ENCODE measurements around the gene SLC24A3.

The SLC24A3 gene

DNA sequence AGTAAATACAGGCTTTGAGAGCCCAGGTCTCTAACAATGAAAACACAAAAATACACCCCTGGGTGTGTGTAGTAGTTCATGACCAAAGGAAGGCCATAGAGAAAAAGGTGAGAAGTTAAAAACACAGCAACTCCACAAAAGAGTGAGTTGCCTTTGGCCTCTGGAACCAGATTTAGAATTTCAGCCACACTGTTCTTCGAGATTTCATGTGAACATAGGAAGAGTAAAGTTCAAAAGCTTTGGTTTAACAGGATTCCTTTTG lies 502.1 kb downstream of the SLC24A3 start:
- DNase-seq (ENCODE audit: low read depth), result no peak

DNA sequence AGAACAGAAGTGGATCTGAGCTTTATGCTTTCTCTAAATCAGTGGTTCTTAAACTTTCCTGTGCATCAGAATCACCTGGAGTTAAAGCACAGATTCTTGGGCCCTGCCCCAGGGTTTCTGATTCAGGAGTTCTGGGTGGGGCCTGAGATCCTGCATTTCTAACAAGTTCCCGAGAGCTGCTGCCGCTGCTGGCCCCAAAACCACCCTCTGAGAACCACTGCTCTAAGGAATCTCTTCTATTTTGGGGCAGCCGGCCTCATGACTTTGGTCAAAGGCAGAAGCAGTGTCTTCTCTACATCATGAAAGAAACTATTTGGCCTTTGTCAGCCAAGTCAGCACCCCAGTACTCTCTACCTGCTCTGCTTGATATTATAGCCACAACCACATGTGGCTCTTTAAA lies 503.5 kb downstream of the SLC24A3 start:
- no peak for DNase-seq (ENCODE audit: low read depth)

DNA sequence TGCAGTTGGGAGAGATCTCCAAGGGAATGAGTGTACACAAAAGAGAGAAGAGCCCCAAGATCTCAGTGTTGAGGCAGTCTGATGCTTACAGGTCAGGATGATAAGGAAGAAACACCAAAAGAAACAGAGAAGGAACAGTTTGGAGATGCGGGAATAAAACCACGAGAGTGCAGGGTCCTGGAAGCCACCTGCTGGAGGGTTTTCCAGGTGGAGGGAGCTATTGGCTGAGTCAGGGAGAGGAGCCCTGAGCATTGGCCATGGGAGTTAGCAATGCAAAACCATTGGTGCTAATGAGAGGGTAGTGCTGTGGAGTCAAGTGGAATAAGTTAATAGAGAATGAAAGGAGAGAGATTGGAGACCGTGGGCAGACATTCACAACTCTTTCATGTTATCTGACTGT lies 506.4 kb downstream of the SLC24A3 start:
- DNase-seq (ENCODE audit: low read depth), result no peak

DNA sequence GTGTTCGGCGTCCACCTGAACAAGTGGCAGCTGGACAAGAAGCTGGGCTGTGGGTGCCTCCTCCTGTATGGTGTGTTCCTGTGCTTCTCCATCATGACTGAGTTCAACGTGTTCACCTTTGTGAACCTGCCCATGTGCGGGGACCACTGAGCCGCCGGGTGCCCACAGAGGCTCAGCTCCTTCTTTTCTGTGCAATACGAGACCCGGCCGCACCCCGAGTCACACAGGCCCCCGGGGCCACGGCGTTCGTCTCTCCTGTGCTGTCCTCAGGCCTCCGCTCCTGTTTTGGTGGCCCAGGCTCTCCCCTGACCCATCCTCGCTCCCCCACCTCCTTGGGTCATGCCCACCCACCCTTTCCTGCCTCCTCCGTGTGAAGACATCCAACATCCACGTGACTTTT lies 508.5 kb downstream of the SLC24A3 start:
- no peak for DNase-seq (ENCODE audit: low read depth)

DNA sequence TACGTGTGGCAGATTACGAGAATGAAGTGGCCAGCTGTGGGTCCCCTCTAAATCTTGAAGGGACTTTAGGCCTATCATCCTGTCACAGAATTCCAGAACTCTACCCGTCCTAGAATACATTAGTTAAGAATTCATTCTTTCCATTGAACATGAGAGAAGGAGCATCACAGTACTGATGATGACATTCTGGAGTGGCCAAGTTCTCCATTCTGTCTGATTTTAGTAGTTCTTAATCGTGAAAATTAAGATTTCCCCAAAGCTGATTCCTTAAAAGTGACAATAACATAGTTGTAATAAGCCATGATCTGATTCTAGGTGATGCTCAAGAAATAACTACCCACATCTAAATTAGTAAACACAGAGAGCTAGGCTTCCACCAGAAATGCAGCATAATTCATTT lies 510.6 kb downstream of the SLC24A3 start:
- DNase-seq (ENCODE audit: low read depth), result no peak

DNA sequence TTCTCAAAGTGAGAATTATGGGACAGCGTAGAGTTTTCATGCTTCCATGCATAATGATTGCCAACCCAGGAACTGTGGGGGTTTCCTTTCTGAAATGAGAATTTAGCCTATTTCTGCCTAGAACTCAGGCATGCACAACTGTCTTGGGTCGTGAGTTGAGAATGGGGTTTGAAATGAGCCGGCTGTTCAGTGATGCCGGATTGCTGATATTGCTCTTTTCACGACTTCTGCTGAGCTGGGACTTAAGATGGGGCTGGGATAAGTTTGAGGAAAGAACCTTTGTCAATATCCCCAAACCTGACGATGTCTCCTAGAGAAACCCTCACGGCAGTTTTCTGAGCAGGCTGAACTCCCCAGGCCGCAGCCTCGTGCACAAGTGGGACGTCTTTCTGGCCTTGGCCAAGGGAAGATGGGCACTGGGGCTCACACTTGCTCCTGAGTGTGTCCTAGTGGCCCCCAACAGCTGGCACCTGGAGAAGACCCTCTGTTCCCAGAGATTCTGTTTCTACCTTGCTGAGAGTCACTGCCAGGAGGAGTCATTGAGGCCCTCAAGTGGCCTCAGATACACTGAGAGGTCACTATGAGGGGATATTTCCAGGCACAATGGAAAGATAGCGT lies 511.5 kb downstream of the SLC24A3 start:
- no peak for DNase-seq (ENCODE audit: low read depth)

DNA sequence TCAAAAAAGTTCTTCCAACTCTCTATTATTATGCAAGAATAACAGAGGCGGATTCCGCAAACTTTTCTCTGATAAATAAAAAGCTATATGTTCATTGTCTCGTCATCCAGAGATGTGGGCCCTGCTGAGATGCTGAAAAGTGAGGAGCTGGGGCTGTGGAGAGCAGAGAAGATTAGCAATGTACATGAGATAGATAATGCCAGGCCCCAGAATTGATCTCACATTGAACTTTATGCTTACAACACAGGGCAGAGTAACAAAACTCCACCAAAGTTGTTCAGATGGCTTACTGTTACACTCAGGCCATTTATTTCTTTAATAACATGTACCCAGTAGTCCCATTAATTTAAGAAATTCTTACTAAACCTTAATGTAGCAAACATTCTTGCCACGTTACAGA lies 512.9 kb downstream of the SLC24A3 start:
- no peak for DNase-seq (ENCODE audit: low read depth)

DNA sequence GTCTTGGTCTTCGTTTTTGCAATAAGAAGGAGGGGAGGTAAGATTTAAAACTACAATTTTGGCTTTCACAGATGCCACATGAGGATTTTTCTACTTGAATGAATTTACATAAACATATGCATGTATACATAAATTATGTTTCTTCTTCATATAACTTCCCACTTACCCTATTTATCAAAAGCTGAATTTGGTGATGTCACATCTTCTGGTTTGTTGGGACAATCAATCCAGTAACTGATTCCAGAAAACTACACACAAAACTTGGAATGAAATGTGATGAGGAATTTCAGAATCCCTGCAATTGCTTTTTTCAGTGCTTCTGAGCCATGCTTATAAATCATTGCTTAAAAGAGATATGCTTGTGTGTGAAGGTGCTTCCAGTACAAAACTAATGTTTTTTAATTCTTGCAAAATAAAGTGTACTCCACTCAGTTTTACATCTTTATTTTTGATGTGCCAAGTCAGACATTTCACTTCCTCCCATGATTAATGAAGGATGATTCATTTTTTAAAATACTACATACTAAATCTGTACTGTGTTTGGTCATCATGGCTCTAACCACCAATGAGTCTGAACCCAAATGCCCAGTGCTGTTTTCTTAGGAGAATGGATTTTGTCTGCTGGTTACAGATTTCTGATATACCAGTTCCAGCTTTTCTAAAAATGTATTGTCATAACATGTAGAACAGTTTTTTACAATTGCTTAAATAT lies 513.5 kb downstream of the SLC24A3 start:
- no peak for DNase-seq (ENCODE audit: low read depth)

DNA sequence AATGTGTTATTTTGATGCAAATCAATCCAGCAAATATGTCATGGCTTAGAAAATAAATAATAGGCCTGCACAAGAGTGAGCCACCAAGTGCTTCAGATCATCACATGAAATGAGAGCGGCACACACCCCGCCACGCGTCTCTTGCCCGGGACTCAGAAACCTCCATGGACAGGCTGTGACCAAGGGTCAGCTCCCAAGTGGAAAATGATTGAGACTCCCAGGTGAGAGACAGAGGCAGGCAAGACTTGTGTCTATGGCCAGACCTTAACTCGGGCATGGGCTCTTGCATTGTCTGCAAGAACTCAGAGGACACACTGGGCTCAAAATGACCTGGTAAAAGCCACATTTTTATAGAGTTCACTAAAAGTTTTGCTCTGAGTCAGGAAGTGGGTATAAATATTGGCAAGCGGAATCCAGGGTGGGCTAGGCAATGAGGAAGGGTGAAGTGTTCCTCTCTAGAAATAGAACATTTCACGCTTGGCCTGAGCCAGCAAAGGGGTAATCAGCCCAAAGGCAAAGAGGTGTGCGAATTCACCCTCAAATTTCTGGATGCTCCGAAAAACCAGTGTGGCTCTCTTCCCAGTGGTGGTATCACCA lies 514.9 kb downstream of the SLC24A3 start:
- no peak for DNase-seq (ENCODE audit: low read depth)

DNA sequence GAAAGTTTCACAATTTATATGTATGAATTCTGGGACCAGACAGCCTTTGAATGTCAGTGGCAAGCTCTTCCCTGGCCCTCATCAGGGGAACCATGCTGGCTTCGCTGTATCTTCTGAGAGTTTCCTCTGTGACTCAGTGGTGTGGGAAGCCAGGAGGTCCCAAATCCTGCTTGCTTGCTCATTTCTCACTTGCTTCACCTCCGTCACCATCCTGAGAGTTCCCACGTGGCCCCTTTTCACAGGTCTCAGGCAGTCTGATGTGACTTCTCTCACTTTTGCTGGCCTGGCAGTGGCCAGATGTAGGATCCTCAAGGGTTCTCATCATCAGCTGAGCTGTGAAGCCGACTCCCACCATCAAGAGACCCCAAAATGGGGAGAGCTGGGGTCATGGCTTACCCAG lies 517.2 kb downstream of the SLC24A3 start:
- no peak for DNase-seq (ENCODE audit: low read depth)

DNA sequence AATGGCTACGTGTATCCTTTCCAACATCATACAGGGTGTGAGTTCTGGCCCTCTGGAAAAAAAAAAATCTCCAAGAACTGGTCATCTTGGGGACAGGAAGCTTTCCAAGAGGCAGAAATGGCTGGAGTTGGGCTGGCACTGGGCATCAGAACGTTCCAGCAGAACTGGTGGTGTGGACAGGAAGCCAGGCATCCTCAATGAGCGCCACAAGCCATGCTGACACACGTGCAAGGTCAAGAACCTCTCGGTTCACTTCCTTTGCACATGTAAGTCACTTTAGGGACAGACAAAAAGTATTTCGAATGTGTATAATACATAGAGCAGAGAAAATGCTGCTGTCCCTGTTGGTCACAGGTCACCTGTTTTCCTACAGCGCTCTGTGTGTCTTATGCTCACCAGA lies 518.3 kb downstream of the SLC24A3 start:
- DNase-seq (ENCODE audit: low read depth), result no peak

DNA sequence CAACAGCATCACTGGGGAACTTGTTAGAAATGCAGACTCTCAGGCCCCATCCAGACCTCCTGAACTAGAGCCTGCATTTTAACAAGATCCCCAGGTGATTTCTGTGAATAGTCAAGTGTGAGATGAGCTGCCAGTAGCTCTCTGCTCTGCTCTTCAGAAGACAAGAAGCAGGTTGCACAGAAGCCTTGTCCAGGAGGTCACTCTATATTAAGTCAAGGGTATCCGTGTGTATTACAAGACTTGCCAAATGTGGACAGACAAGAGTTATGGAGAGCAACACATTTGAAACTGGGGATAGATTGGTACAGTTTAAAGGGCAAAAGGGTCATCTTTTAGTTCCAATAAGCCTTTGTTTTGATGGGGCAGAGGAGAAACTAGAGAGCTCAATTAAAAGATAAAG lies 522.4 kb downstream of the SLC24A3 start:
- DNase-seq (ENCODE audit: low read depth), result no peak

DNA sequence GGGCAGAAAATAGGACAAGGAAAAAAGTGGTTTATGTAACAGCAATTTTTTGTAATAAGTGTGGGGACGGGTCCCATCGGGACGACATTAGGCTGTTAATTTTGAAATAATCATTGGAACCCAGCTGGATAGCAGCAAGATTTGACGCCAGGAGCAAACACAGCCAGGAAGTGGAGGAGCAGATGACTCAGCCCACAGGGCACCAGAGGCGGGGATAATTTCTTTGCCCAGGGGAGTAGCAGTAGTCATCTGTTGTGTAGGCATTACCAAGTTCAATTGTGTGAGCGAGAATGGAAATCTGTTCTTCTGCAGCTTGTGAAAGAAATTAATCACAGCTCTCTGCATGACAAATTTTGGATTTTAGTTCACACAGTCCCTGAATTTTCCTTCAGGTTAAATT lies 523.0 kb downstream of the SLC24A3 start:
- no peak for DNase-seq (ENCODE audit: low read depth)

DNA sequence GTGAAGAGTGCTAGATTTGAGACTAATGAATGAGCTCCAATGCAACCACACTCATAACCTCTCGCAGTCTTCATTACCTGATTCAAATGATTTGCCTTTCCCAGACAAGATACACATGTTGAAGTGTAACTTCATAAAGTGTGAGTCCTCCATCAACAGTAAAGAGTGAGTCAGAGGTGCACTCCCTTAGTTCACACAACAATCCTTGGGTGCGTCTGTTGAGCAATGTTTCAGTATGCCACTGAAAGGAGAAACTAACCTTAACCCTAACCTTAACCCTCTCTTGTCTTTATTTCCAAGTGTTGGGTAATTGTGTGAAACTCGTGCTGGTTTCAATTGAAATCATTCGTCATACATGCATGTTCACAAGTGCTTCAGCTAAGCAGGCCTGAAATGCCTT lies 524.6 kb downstream of the SLC24A3 start:
- DNase-seq (ENCODE audit: low read depth), result no peak

DNA sequence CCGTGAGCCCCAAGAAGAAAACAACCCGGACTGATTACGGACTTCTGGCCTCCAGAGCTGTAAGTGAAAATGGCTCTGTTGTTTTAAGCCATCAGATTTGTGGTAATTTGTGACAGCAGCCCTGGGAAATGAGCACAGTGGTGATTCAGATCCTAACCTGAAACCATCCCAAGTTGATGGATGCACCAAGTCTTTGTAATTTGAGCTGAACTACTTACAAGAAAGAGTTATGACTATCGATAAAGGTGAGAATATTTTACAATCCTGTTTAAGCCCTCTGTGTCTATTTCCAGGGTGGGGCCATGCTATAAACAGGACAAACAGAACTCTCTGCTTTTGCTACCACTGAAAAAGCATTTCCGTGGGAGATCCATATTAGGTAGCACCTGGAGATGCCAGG lies 526.5 kb downstream of the SLC24A3 start:
- no peak for DNase-seq (ENCODE audit: low read depth)

DNA sequence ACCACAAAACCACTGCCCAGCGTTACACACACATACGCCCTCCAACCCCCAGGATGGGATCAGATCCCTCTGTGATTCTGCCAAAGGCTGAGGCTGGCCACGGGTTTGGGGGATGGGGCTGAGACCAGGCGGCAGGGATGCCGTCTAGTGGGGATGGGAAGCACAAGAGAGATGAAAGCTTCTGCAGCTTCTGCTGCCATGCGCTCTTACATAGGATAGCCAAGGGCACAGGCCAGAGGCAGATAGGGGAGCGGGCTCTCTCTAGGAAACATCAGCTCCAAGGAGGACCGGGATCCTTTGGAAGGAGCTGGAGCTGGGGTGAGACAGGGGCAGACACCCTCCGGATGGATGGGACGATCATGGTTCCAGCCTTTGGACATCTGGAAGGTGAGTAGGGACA lies 526.9 kb downstream of the SLC24A3 start:
- no peak for DNase-seq (ENCODE audit: low read depth)

DNA sequence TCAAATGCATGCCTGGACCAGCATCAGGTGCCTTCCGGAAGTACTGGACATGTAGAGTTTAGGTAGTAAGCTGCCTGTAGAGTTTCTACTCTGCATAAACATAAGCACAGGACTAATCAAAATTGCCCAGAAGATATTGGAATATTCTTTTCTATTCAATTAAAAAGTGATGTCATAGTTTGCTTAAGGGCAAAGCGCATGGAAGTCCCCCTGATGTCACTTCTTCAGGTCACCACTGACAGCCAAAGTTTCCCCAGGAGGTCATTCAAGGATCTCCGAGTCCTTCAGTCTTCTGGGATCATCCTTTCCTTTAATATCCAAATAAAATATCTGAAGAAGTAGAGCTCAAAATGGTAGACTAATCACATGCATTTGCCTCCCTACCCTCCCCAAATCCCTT lies 528.1 kb downstream of the SLC24A3 start:
- DNase-seq (ENCODE audit: low read depth), result no peak

DNA sequence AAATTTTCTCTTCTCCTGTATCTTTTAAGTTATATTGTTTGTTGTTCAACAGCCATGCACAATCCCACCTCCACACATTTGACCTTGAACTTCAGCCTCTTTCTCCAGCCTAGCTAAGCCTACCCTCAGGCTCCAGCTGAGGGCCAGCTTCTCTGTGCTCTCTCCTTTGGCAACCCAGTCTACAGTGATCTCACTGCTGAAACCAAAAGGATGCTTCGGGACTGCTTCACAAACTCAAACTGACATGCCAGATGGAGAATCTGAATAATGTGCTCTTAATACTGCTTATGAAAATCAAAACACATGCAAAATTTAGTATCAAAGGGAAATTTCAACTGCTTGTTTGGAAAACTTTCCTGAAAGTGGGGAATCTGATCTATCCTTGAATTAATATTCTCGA lies 529.5 kb downstream of the SLC24A3 start:
- DNase-seq (ENCODE audit: low read depth), result no peak

DNA sequence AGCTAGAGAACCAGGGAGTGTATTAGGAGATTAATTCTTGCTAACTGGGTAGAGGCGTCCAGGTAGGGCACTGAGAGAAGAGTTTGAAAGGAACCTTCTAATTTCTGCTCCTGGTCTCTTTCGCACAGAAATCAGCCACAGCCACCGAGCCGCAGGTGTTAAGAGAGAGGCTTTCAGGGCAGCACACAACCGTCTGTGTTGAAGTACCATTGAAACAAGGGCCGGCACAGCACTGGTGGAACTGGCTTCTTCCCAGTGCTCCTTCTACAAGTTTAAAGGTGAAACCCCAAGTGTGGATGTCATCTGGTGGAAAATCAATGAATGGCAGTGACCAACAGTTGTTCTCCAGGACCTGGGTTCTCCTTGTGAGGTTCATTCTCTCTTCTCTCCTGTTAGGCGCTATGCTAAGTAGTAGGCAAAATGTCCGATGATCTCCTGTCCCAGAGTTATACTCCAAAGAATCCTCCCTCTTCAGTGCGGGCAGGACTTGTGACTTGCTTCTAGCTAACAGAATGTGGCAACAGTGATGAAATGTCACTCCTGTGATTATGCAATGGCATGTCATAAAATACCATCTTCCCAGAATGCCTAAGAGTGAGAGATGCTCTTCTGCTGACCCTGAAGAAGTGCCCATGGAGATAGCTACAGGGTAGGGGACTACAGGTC lies 530.7 kb downstream of the SLC24A3 start:
- no peak for DNase-seq (ENCODE audit: low read depth)

DNA sequence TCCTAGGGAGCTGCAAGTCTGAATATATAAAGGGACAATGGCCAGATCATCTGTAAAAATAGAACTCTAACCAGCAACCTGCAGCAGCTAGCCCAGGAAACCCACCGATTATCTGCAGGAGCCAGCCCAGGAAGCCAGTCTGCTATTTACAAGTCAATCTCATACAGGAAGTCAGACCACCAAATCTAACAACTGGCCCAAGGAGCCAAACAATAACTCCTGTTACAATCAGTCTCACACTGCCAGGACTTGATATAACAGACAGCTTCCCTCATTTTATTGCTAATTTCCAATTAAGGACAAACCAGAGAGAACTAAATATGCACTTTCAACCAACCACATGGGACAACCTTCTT lies 531.2 kb downstream of the SLC24A3 start:
- DNase-seq (ENCODE audit: low read depth), result no peak

DNA sequence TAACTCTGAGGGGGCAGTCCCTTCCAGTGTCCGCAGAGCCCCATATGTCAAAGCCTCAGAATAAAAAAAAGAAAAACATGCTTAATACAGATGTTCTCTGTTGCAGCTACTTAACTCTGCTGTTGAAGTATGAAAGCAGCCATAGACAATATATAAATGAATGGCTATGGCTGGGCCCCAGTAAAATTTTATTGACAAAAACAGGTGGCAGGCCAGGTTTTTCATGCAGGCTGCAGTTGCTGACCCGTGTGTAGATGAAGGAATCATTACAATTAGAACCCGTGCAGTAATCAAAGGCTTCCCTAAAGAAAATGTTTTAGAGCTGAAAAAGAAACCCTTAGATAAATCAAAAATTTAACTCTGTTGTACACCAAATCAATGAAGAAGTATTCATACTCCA lies 532.7 kb downstream of the SLC24A3 start:
- no peak for DNase-seq (ENCODE audit: low read depth)

DNA sequence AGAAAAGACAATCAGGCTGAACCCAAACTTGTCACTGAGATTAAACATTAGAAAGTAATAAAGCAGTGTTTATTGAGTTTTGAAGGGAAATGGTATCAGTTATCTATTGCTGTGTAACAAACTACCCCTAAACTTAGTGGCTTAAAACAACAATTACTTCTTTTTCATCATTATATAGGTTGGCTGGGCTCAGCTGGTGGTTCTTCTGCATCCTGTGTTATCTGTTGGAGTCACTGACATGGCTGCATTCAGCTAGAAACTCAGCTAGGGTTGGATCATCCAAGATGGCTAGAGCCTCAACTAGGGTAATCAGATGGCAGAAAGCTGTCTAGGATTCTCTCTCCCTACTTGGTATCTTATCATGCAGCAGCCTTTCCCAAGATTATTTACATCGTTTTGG lies 533.1 kb downstream of the SLC24A3 start:
- DNase-seq (ENCODE audit: low read depth), result no peak

DNA sequence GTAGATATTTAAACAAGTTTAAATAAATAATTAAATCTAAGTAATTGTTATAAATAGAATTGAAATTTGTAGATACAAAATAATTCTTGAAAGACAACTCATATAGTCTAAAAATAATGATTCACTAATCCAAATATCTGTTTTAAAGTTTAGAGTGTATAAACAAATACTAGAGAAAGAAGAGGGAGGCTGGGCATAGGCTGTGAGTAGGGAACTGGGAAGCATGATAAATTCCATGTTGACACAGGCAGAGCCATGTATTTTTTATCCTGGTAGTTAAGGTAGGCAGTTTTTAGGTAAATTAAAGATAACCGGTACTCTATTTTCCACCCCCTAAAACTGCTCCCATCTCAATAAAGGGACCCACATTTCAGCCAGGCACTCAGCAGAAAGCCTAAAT lies 534.0 kb downstream of the SLC24A3 start:
- no peak for DNase-seq (ENCODE audit: low read depth)

DNA sequence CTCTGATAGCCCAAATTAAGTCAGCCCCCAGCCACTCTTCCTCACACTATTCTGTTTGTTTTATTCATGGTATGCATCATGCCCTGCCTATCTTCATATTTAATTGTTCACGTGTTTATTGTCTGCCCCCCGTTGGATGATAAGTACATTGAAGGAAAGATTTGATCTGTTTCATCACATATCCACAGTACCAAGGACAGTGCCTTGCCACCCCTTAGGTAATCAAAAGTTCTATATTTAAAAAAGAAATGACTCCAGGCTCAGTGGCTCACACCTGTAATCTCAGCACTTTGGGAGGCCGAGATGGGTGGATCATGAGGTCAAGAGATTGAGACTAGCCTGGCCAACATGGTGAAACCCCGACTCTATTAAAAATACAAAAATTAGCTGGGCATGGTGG lies 535.5 kb downstream of the SLC24A3 start:
- no peak for DNase-seq (ENCODE audit: low read depth)
